Measurements from ENCODE around the gene CLASP2.

CLASP2 gene

DNA sequence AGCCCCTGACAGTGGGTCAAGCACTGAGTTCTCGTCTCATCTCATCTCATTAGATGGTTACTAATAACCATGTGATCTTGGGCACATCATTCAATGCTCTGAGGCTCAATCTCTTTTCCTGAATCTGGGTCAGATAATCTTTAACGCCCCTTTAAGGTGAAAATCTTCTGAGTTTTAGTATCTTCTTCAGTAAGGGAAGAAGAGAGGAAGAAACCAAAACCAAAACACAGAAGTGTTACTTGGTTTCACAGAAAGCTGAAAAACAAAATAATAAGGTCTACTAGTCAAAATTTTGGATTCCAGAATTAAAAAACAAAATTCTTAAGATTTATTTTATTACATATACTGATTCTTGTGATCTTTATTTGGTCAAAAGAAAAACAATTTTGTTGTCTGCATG lies 78.2 kb downstream of the CLASP2 start:
- Histone ChIP-seq H3K79me2 (ENCODE audit: insufficient read depth, low read depth) (no peaks in the 10 kb centered on the region), H3K27ac (no peak overlapping the region), H3K4me3 (IDR thresholded peaks at IDR 0.05; ENCODE audit: insufficient read depth, low read depth, low read length) (no peak overlapping the region), H3K4me1 (ENCODE audit: low read depth, poor library complexity, severe bottlenecking) (peaks cover 15% of the 10 kb centered on the region), H3K27me3 (ENCODE audit: insufficient read depth, low read depth) (no peaks in the 10 kb centered on the region), H3K36me3 (ENCODE audit: insufficient read depth) (no peaks in the 10 kb centered on the region), H2AFZ (ENCODE audit: low read depth) (no peak overlapping the region), H3K9ac (no peak overlapping the region), H3K4me2 (no peak overlapping the region), H4K20me1 (ENCODE audit: insufficient read depth) (no peaks in the 10 kb centered on the region)
- TF ChIP-seq, protein P1, sequence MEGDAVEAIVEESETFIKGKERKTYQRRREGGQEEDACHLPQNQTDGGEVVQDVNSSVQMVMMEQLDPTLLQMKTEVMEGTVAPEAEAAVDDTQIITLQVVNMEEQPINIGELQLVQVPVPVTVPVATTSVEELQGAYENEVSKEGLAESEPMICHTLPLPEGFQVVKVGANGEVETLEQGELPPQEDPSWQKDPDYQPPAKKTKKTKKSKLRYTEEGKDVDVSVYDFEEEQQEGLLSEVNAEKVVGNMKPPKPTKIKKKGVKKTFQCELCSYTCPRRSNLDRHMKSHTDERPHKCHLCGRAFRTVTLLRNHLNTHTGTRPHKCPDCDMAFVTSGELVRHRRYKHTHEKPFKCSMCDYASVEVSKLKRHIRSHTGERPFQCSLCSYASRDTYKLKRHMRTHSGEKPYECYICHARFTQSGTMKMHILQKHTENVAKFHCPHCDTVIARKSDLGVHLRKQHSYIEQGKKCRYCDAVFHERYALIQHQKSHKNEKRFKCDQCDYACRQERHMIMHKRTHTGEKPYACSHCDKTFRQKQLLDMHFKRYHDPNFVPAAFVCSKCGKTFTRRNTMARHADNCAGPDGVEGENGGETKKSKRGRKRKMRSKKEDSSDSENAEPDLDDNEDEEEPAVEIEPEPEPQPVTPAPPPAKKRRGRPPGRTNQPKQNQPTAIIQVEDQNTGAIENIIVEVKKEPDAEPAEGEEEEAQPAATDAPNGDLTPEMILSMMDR (conservative IDR thresholded peaks at IDR 0.05; ENCODE audit: low read depth, low read length), result no peak

DNA sequence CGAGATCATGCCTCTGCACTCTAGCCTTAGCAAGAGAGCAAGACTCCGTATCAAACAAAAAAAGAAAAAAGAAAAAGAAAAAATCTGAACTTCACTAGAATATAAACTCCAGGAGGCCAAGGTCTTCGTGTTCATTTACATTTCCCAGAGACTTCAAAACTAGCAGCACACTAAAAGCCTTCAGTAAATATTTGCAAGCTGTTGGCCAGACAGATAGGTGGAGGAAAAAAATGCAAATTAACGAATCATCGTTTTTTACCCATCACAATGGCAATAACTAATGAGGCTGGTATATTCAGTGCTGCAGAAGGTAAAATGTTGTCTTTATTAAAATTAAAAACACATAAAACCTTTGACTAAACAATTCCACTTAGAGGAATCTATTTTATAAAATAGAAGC lies 80.6 kb downstream of the CLASP2 start:
- Histone ChIP-seq H3K27ac (no peak overlapping the region), H3K9ac (no peak overlapping the region), H2AFZ (ENCODE audit: low read depth) (no peak overlapping the region), H4K20me1 (ENCODE audit: insufficient read depth) (no peaks in the 10 kb centered on the region), H3K4me3 (IDR thresholded peaks at IDR 0.05; ENCODE audit: insufficient read depth, low read depth, low read length) (no peak overlapping the region), H3K4me2 (no peak overlapping the region), H3K36me3 (ENCODE audit: insufficient read depth) (no peaks in the 10 kb centered on the region), H3K4me1 (ENCODE audit: low read depth, poor library complexity, severe bottlenecking) (peaks cover 15% of the 10 kb centered on the region), H3K27me3 (ENCODE audit: insufficient read depth, low read depth) (no peaks in the 10 kb centered on the region), H3K79me2 (ENCODE audit: insufficient read depth, low read depth) (no peaks in the 10 kb centered on the region)
- TF ChIP-seq, protein P1 (conservative IDR thresholded peaks at IDR 0.05; ENCODE audit: low read depth, low read length), result no peak

DNA sequence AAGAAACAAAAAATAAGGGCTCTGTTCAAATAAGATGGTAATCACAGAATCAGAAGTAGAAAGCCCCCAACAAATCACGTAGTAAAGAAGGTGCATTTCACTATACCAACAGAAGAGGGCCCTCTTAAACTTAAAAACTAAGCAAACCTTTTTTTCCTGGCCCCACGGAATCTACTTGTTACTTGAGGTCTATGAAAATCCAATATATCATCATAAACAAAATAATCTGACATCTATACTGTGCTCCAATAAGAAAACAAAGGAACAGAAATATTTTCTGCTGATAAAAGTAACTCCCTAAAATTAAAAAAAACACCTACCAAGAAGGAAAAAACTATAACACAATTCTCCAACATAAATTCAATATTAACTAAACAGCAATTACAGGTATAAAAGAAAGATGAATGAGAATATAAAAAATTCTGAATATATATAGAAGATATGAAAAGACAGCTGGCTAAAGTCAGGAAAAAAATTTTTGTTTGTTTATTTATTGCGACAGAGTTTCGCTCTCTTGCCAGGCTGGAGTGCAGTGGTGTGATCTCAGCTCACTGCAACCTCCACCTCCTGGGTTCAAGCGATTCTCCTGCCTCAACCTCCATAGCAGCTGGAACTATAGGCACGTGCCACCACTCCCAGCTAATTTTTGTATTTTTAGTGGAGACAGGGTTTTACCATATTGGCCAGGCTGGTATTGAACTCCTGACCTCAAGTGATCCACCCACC lies 81.8 kb downstream of the CLASP2 start:
- Histone ChIP-seq H3K79me2 (ENCODE audit: insufficient read depth, low read depth) (no peaks in the 10 kb centered on the region), H4K20me1 (ENCODE audit: insufficient read depth) (no peaks in the 10 kb centered on the region), H3K4me3 (IDR thresholded peaks at IDR 0.05; ENCODE audit: insufficient read depth, low read depth, low read length) (no peak overlapping the region), H3K4me1 (ENCODE audit: low read depth, poor library complexity, severe bottlenecking) (peaks cover 15% of the 10 kb centered on the region), H3K36me3 (ENCODE audit: insufficient read depth) (no peaks in the 10 kb centered on the region), H3K4me2 (no peak overlapping the region), H3K27me3 (ENCODE audit: insufficient read depth, low read depth) (no peaks in the 10 kb centered on the region), H2AFZ (ENCODE audit: low read depth) (no peak overlapping the region), H3K9ac (no peak overlapping the region), H3K27ac (no peak overlapping the region)
- TF ChIP-seq, protein P1 (conservative IDR thresholded peaks at IDR 0.05; ENCODE audit: low read depth, low read length), result peak; percentile 69

DNA sequence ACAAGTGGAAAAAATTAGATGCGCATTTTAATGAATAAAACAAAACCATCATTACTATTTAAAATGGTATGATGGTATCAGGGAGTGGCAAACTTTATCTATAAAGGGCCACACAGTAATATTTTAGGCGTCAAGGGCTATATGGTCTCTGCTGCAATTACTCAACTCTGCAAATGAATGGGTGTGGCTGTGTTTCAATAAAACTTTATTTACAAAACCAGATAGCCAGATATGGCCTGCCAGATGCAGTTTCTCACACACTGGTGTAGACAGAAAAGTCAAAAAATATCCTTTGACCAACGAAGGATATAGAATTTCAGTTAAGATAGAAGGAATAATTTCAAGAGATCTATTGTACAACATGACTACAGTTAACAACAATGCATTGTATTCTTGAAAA lies 83.8 kb downstream of the CLASP2 start:
- peaks cover 7% of the 10 kb centered on the region for H3K4me1 ChIP-seq (ENCODE audit: low read depth, poor library complexity, severe bottlenecking)
- no peaks in the 10 kb centered on the region for H3K79me2 ChIP-seq (ENCODE audit: insufficient read depth, low read depth)
- H3K36me3 ChIP-seq (ENCODE audit: insufficient read depth), result no peaks in the 10 kb centered on the region
- H3K27me3 ChIP-seq (ENCODE audit: insufficient read depth, low read depth), result no peaks in the 10 kb centered on the region
- TF ChIP-seq, protein P1 (conservative IDR thresholded peaks at IDR 0.05; ENCODE audit: low read depth, low read length), result no peak
- no peak overlapping the region for H3K9ac ChIP-seq
- no peak overlapping the region for H3K4me3 ChIP-seq (IDR thresholded peaks at IDR 0.05; ENCODE audit: insufficient read depth, low read depth, low read length)
- H2AFZ ChIP-seq (ENCODE audit: low read depth), result no peak overlapping the region
- H3K4me2 ChIP-seq, result no peak overlapping the region
- H3K27ac ChIP-seq, result no peak overlapping the region
- no peaks in the 10 kb centered on the region for H4K20me1 ChIP-seq (ENCODE audit: insufficient read depth)

Data from KMS-11 (cell line).